Activated effector memory CD4-positive, alpha-beta T cell treated with anti-CD3 and anti-CD28 coated beads, Interleukin-2, amount 50 U/mL, for 16 hours (primary cell): Measurements from ENCODE around the gene MTA3.

Experiments
- DNase-seq: peaks from one replicate; pipeline ENCODE4 v3.0.0-alpha.2; 2020

MTA3 gene

GRCh38 chr2:42742740-42743658 is 174.6 kb downstream of the MTA3 start:
- no peak for DNase-seq

GRCh38 chr2:42743659-42743990 is 175.2 kb downstream of the MTA3 start:
- no peak for DNase-seq

- no peak for DNase-seq
Measured at GRCh38 chr2:42744545-42745082, 176.2 kb downstream of the MTA3 start.

GRCh38 chr2:42747422-42747821 is 179.0 kb downstream of the MTA3 start:
- DNase-seq = no peak

- DNase-seq = no peak
Measured at GRCh38 chr2:42748840-42749239, 180.4 kb downstream of the MTA3 start.

GRCh38 chr2:42752314-42752713 is 183.9 kb downstream of the MTA3 start:
- no peak for DNase-seq

- DNase-seq = no peak
Measured at GRCh38 chr2:42752816-42753813, 184.7 kb downstream of the MTA3 start.

- no peak for DNase-seq
Measured at GRCh38 chr2:42754021-42754775, 185.8 kb downstream of the MTA3 start.

GRCh38 chr2:42754776-42755140 is 186.3 kb downstream of the MTA3 start:
- DNase-seq = no peak

- DNase-seq = no peak
Measured at GRCh38 chr2:42755191-42755880, 186.9 kb downstream of the MTA3 start.

GRCh38 chr2:42756150-42756775 is 187.8 kb downstream of the MTA3 start:
- no peak for DNase-seq

- DNase-seq = no peak
Measured at GRCh38 chr2:42756966-42757513, 188.6 kb downstream of the MTA3 start.

GRCh38 chr2:42757981-42758740 is 189.7 kb downstream of the MTA3 start:
- no peak for DNase-seq

- DNase-seq = no peak
Measured at GRCh38 chr2:42758751-42759150, 190.3 kb downstream of the MTA3 start.

- no peak for DNase-seq
Measured at GRCh38 chr2:42761554-42761953, 193.1 kb downstream of the MTA3 start.

GRCh38 chr2:42762155-42762554 is 193.7 kb downstream of the MTA3 start:
- DNase-seq = no peak

GRCh38 chr2:42762823-42763804 is 194.7 kb downstream of the MTA3 start:
- DNase-seq = no peak

- no peak for DNase-seq
Measured at GRCh38 chr2:42764096-42764495, 195.7 kb downstream of the MTA3 start, which contains the start of gene OXER1. Gene OXER1 (minus strand): TSS chr2:42764135. CDS start chr2:42764062, 73 bp downstream.

- no peak for DNase-seq
Measured at GRCh38 chr2:42764901-42765300, 196.5 kb downstream of the MTA3 start.
